ENCODE results near the gene TAPT1.

The TAPT1 gene

DNA sequence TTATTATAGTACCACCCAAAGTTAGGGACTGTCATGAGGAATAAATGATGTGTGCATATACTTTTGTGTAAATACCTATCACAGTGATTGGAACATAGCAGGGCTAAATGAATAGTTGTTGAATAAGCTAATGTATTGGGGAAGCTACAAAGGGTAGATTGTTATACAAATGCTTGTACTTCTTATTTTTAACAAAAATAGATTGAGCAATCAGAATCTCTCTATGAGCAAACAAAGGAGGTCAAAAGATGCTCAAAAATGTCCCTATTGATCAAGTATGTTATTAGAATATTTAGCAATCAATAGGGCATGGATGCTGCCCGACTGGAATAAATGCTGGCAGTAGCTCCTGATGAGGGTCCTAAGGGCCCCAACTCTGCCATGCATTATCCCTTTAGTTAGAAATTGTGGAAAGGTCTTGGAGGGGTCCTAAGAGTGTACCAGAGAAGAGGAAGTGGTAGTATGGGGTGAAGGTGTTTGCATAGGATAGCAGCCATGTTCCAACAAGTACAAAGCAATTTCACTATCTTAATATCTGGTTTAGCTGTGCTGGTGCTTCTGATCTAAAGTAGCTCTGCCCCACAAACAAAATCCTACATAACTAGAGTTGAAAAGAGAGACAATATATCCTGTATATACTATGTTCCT, 33.1 kb upstream of the TAPT1 start:
- DNase-seq (ENCODE audit: low read depth): no peak
- no peak overlapping the region for H3K4me3 ChIP-seq (ENCODE audit: control insufficient read depth, low read depth, low read length)
- TF ChIP-seq CTCF (conservative IDR thresholded peaks at IDR 0.05; ENCODE audit: control insufficient read depth, insufficient read depth, low read depth, low read length): no peak

DNA sequence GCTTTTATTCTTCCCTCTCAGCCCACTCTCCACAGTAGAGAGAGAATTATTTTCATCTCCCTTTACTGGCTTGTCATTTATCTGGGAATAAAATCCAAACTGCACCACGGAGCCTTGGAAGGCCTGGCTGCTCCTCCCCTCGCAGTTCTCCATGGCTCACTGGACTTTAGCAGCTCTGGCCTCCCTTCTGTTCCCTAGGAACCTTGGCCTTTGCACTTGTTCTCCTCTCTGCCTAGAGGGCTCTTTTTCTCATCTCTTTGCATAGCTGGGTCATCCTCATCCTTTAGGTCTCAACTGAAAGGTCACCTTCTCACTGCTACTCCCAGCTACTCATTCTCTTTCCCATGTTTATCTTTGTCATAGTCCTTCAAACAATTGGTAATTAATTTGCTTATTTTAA, 31.3 kb upstream of the TAPT1 start:
- no peak for DNase-seq (ENCODE audit: low read depth)
- TF ChIP-seq CTCF (conservative IDR thresholded peaks at IDR 0.05; ENCODE audit: control insufficient read depth, insufficient read depth, low read depth, low read length): no peak
- no peak overlapping the region for H3K4me3 ChIP-seq (ENCODE audit: control insufficient read depth, low read depth, low read length)

GRCh38 chr4:16256343-16256742, 30.1 kb upstream of the TAPT1 start:
- no peak for TF ChIP-seq CTCF (conservative IDR thresholded peaks at IDR 0.05; ENCODE audit: control insufficient read depth, insufficient read depth, low read depth, low read length)
- H3K4me3 ChIP-seq (ENCODE audit: control insufficient read depth, low read depth, low read length): no peak overlapping the region
- no peak for DNase-seq (ENCODE audit: low read depth)

DNA sequence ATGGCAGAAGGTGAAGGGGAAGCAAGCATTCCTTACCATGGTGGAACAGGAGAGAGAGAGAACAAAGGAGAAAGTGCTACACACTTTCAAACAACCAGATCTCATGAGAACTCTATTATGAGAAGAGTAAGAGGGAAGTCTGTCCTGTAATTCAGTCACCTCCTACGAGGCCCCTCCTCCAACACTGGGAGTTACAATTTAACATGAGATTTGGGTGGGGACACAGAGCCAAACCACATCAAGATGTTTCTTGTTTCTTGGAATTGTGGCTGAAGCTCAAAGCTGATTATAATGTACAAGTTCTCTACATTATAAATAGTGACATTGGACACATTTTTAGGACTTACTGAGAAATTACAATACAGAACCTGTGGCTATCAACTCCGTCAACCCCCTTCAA, 29.5 kb upstream of the TAPT1 start:
- no peak overlapping the region for H3K4me3 ChIP-seq (ENCODE audit: control insufficient read depth, low read depth, low read length)
- no peak for DNase-seq (ENCODE audit: low read depth)
- TF ChIP-seq CTCF (conservative IDR thresholded peaks at IDR 0.05; ENCODE audit: control insufficient read depth, insufficient read depth, low read depth, low read length): no peak

DNA sequence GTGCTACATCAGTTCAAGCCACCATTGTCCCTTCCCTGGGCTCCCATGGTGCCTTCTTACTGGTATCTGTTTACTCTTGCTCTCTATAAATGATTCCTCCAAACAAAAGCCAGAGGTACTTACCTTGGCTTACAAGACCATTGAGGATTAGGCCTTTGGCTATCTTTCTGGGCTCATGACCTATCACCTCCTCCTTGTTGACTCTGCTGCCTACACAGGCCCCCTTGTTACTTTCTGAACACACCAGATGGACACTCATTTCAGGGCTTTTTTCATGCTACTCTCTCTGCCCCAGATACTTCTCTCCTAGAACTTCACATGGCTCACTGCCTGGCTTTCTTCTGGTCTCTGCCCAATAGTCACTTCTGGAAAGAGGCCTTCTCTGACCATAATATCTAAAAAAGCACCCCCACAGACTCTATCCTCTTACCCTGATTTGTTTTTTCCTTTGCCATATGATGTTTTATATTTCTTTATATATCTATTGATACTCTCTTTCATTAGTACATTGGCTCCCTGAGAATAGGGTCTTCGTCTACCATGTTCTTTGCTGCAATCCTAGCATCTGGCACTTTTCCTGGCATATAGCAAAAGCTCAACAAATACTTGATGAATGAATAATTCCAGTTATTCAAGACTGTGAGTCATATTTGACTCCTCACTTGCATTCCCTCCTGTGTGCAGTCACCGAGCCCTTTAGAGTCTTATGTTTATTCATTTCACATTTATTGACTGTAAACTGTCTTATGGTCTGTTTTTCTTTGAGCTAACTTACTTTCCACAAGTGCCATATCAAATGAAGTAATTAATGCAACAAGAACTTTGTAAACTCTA, 27.1 kb upstream of the TAPT1 start:
- no peak overlapping the region for H3K4me3 ChIP-seq (ENCODE audit: control insufficient read depth, low read depth, low read length)
- TF ChIP-seq CTCF (conservative IDR thresholded peaks at IDR 0.05; ENCODE audit: control insufficient read depth, insufficient read depth, low read depth, low read length): no peak
- DNase-seq (ENCODE audit: low read depth): peak; percentile 91

DNA sequence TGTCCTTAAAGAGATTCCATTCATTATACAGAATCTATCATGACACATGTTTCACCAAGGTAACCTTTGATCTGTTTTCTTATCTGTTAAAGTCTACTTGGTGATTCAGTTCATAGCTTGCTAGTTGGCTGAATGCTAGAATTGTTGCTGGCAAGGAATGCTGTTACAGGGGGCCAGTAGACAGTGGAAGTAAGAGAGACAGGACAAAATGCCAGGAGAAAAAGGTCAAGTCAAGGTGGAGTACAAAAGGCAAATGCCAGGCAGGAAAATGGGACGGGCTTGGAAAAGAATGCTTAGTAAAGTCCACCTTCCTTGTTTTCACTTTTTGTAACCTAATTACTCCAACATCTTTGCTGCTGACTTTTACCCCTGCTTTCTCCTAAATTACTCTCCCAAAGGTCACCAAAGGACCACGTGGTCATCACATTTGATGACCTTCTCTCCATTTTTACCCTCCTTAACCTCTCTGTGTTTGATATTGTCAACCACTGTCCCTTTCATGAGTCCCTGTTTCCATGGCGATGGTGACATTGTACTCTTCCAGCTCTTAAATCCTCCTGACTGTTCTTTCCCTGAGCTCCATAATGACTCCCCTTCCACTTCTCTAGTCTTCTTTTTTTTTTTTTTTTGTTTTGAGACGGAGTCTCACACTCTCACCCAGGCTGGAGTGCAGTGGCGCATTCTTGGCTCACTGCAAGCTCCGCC, 24.5 kb upstream of the TAPT1 start:
- DNase-seq (ENCODE audit: low read depth): no peak
- TF ChIP-seq CTCF (conservative IDR thresholded peaks at IDR 0.05; ENCODE audit: control insufficient read depth, insufficient read depth, low read depth, low read length): no peak
- H3K4me3 ChIP-seq (ENCODE audit: control insufficient read depth, low read depth, low read length): no peak overlapping the region
